ENCODE results near the gene PDK4. TPM values are rescaled to one million over a fixed set of nuclear protein-coding genes. Genes with fewer than 3 reads are reported as not detected.

The PDK4 gene
- 100 to 1,000 TPM; 111 to 427 (median 160) TPM for total RNA-seq

GRCh38 chr7:95596198-95597063, at the start of gene PDK4:
PDK4 (minus strand) TSS chr7:95596516; CDS start chr7:95596293, 223 bp downstream.
- H3K27ac ChIP-seq: peak within 1 kb of the TSS; percentile 95 to 99 (median 97)
- WGBS, 2 donors: 1 to 2% methylated on average over 15 to 62 of the region's 63 CpGs
- H3K36me3 ChIP-seq: peaks cover 12 to 40% (median 20%) of the 10 kb centered on the region in 4 donors
- peaks cover 23 to 33% (median 26%) of the 10 kb centered on the region in 4 donors for H3K4me1 ChIP-seq
- ATAC-seq (ENCODE audit: low FRiP score in 2 of 2) (peak; percentile 97 to 98), DNase-seq (peak; percentile 94 to 97)
- H3K27me3 ChIP-seq: no peaks in the 10 kb centered on the region
- H3K4me3 ChIP-seq: peak within 1 kb of the TSS; percentile 69 to 88 (median 77)
- peak; percentile 33 to 98 (median 94) for TF ChIP-seq POLR2A (IDR thresholded peaks at IDR 0.05)
- TF ChIP-seq EP300 (IDR thresholded peaks at IDR 0.05): peak in 3 of 4 donors; percentile 47 to 97 (median 89)
- TF ChIP-seq CTCF (IDR thresholded peaks at IDR 0.05): no peak
- TF ChIP-seq POLR2AphosphoS5 (IDR thresholded peaks at IDR 0.05): peak; percentile 85 to 87
- H3K9me3 ChIP-seq: no peaks in the 10 kb centered on the region

- 72 to 79% methylated on average over 5 of the region's 5 CpGs for WGBS, 2 donors
- DNase-seq (no peak), ATAC-seq (ENCODE audit: low FRiP score in 2 of 2) (no peak)
- Histone ChIP-seq H3K4me1 (no peaks in the 10 kb centered on the region), H3K36me3 (no peaks in the 10 kb centered on the region), H3K9me3 (no peaks in the 10 kb centered on the region), H3K27me3 (no peaks in the 10 kb centered on the region), H3K4me3 (no peak overlapping the region), H3K27ac (no peak overlapping the region)
- no peak for TF ChIP-seq POLR2A (IDR thresholded peaks at IDR 0.05)
These were observed 45.9 kb upstream of the PDK4 start for GRCh38 chr7:95642173-95642572.

- no peak for TF ChIP-seq POLR2A (IDR thresholded peaks at IDR 0.05)
- TF ChIP-seq CTCF (IDR thresholded peaks at IDR 0.05): no peak
- no peak for TF ChIP-seq POLR2AphosphoS5 (IDR thresholded peaks at IDR 0.05)
- TF ChIP-seq EP300 (IDR thresholded peaks at IDR 0.05): no peak
- DNase-seq (no peak), ATAC-seq (ENCODE audit: low FRiP score in 2 of 2) (no peak)
- 15 to 38% methylated on average over 2 of the region's 2 CpGs for WGBS, 2 donors
- Histone ChIP-seq H3K4me1 (peaks cover 0 to 6% (median 2%) of the 10 kb centered on the region in 4 donors), H3K9me3 (no peaks in the 10 kb centered on the region), H3K36me3 (no peaks in the 10 kb centered on the region), H3K4me3 (no peak overlapping the region), H3K27ac (no peak overlapping the region), H3K27me3 (no peaks in the 10 kb centered on the region)
These were observed 40.0 kb upstream of the PDK4 start for GRCh38 chr7:95636140-95636940.

- peak in 1 of 2 donors; percentile 65 for ATAC-seq (ENCODE audit: low FRiP score in 2 of 2)
- WGBS, 2 donors: 0% methylated on average over 1 of the region's 1 CpG
- H3K27ac ChIP-seq: no peak overlapping the region
These were observed 36.3 kb upstream of the PDK4 start for GRCh38 chr7:95632609-95633008.

More at GRCh38 chr7:95632609-95633008, 36.3 kb upstream of the PDK4 start:
- Histone ChIP-seq H3K4me3 (no peak overlapping the region), H3K4me1 (peaks cover 7 to 24% (median 17%) of the 10 kb centered on the region in 4 donors), H3K36me3 (no peaks in the 10 kb centered on the region), H3K9me3 (no peaks in the 10 kb centered on the region), H3K27me3 (no peaks in the 10 kb centered on the region)
- no peak for DNase-seq
- TF ChIP-seq POLR2AphosphoS5 (IDR thresholded peaks at IDR 0.05) (no peak), CTCF (IDR thresholded peaks at IDR 0.05) (no peak), EP300 (IDR thresholded peaks at IDR 0.05) (no peak), POLR2A (IDR thresholded peaks at IDR 0.05) (no peak)
